GM13976 (cell line): Measurements from ENCODE around the gene PELI2.

ENCODE experiments used
- DNase-seq: peaks from one replicate; pipeline ENCODE4 v3.0.0; 2012; ENCODE audit warnings: low spot score
- CTCF ChIP-seq: IDR thresholded peaks from 2 replicates; pipeline ENCODE4 v1.5.1; 2012; ENCODE audit warnings: borderline replicate concordance, mild to moderate bottlenecking; ENCODE audit not compliant: insufficient read depth; ENCODE audit errors: extremely low read depth, missing control alignments, control extremely low read depth
- in situ Hi-C: fragments of 300-500 bp; cut with MboI; formaldehyde crosslinking; loops from one replicate; pipeline ENCODE4 v1.12.0; 2022; ENCODE audit warnings: low sequenced_read_pairs, mixed read lengths, inconsistent platforms; ENCODE audit not compliant: unreplicated experiment

PELI2 gene

GRCh38 chr14:56117765-56118610, at the start of gene PELI2:
PELI2 (plus strand) TSS chr14:56118411; CDS start chr14:56118661, 250 bp downstream.
- peak; percentile 66 for DNase-seq
- peak; percentile 10 for TF ChIP-seq CTCF
- in situ Hi-C loops: no loop called here

- in situ Hi-C loops: no loop called here
- TF ChIP-seq CTCF: no peak
- DNase-seq: no peak
Measured at GRCh38 chr14:56073799-56074198, 44.4 kb upstream of the PELI2 start.

- in situ Hi-C loops: no loop called here
- TF ChIP-seq CTCF: no peak
- no peak for DNase-seq
Measured at GRCh38 chr14:56075301-56075700, 42.9 kb upstream of the PELI2 start.

- no peak for DNase-seq
- TF ChIP-seq CTCF: no peak
- in situ Hi-C loops: no loop called here
Measured at GRCh38 chr14:56081139-56081538, 37.1 kb upstream of the PELI2 start.

GRCh38 chr14:56082880-56083279, 35.3 kb upstream of the PELI2 start:
- in situ Hi-C loops: no loop called here
- DNase-seq: no peak
- no peak for TF ChIP-seq CTCF

- in situ Hi-C loops: no loop called here
- no peak for TF ChIP-seq CTCF
- DNase-seq: no peak
Measured at GRCh38 chr14:56085471-56085870, 32.7 kb upstream of the PELI2 start.
